ENCODE data around the gene SPINK8.
A peak's percentile ranks its signal among the peaks of the same experiment; 100 is the strongest.
"Not testable (repeated sequence)": the region's sequence is repeated elsewhere in the genome, so short reads cannot be mapped to it uniquely, and the experiment has no call there.

The SPINK8 gene

DNA sequence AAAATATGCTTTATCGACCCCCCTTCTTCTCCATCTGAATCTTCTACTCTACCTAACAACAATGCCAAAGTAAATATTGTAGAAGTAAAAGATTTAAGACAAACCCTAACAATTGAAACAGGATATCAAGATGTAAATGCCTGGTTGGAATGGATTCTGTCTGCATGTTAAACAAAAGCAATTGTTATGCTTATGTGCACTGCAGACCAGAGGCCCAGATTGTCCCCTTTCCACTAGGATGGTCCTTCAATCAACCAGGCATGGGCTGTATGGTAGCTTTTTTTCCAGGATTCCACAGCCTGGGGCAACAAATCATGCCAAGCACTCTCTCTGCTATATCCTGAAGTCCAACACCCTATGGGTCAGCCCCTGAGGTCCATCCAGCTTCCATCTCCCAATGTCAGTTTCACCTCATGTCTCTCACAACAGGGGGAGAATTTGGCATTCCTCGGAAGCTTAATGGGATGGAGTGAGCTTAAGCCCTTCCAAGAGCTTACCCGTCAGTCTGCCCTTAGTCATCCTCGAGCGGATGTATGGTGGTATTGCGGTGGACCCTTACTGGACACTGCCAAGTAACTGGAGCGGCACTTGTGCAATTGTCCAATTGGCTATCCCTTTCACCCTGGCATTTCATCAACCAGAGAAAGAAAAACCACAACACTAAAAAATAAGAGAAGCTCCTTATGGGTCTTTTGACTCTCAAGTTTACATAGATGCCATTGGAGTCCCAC is 56.4 kb downstream of the SPINK8 start:
- no peak for DNase-seq

DNA sequence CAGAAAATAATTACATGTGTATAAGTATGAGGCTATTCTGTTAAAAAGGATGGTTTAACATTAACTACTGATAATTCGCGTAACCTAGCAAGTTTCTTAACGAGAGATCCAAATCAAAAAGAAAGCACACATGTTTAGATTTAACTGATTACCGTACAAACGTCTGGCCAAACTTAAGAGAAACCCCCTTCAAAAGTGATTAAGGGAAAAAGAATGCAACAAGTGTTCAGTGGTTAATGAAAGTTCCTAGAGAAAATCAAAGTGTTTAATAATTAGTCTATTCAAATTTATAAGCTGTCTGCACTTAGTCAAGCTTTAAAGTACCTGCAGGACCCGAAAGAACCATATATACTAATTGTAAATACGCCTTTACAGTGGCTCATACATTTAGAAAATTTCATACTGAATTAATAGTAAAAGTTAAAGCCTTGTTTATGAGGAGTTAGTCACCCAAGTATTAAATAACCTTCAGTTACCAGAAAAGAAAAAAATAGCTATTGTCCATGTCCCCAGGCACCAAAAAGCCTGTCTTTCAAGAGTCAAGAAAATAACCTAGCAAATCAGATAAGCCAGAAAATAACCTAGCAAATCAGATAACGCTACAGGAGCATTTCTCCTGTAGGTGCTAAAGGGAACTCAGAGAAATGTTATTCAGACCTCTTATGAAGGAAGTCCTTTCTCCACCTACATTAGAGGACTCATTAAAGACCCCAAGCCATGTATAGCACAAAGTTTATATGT is 58.0 kb downstream of the SPINK8 start:
- DNase-seq, result no peak

- DNase-seq, result no peak
Observed at GRCh38 chr3:48274452-48274851, 59.0 kb downstream of the SPINK8 start.

DNA sequence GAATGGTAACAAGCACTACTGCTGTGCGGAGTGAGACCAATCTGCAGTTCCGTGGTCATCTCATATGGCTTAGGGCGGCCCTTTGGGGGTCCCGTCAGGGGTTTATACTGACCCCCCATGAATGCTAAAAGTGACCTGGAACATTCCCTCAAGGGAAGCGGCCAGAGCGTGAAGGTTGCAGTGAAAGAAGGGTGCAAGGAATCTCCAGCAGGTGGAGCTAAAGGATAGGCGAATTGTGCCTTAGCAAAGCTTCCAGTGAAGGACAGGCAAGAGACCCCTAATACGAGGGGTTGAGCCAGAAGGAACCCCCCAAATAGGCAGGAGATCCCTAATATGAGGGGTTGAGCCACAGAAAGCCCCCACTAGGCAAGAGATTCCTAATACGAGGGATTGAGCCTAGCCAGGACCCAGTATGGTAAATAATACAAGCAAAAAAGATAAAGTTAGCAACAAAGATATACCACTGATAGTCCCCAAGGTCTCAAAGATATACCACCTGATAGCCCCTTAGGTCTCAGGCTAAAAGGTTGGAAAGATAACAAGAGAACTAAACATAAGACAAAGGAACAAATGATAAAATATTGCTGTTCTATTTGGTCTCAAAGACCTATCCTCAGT is 59.8 kb downstream of the SPINK8 start:
- DNase-seq, result peak; percentile 50

DNA sequence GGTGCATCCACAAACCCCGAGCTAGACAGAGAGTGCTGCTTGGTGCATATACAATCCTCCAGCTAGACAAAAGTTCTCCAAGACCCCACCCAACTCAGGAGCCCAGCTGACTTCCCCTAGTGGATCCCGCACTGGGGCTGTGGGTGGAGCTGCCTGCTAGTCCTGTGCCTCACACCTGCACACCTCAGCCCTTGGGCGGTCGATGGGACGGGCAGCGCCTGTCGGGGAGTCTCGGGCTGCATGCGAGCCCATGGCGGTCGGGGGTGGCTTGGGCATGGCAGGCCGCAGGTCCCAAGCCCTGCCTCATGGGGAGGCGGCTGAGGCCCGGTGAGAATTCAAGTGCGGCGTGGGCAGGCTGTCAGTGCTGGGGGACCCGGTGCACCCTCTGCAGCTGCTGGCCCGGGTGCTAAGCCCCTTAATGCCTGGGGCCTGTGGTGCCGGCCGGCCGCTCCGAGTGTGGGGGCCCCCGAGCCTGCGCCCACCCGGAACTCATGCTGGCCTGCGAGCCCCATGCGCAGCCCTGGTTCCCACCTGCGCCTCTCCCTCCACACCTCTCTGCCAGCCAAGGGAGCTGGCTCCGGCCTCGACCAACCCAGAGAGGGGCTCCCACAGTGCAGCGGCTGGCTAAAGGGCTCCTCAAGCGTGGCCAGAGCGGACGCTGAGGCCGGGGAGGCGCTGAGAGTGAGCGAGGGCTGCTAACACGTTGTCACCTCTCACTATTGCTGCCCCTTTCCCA is 61.5 kb downstream of the SPINK8 start:
- no peak for DNase-seq

DNA sequence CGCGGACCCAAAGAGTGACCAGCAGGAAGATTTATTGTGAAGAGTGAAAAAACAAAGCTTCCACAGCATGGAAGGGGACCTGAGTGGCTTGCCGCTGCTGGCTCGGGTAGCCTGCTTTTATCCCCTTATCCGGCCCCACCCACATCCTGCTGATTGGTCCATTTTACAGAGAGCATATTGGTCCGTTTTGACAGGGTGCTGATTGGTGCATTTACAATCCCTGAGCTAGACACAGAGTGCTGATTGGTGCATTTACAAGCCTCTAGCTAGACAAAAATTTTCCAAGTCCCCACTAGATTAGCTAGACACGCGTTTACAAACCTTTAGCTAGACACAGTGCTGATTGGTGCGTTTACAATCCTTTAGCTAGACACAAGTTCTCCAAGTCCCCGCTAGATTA is 62.2 kb downstream of the SPINK8 start:
- DNase-seq, result not testable (repeated sequence)

DNA sequence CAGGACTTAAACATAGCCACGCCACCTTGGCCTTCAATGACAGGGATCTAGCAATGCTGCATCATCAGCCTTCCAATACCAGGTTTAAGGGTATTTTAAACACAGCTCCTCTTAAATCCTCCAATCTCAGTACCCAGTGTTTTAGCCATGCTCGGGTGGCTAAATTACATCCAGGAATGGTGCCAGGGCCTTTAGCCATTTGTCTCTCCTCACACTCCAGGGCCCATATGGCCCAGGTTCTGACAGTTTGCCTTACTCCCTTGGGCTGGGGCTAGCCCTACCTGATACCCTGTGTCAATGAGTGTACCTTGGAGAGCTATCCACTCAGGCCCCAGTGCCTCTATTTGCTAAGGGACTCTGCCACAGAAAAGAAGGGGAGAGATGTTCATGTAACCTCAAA is 63.2 kb downstream of the SPINK8 start:
- DNase-seq, result no peak

DNA sequence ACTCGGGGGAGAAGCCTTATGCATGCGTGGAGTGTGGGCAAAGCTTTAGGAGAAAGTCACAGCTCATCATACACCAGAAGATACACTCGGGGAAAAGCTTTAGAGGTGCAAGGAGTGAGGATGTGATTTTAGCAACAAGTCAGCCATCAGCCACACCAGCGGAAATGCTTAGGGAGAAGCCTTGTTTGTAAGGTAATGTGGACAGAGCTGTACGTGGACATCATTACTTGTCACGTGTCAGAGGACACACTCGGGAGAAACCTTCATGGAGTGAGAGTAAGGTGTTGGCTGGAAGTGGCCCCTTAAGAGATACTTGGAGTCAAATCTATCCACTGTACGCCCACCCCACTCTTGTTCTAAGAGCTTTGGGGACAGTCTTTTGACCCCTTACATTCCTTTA is 63.9 kb downstream of the SPINK8 start:
- DNase-seq, result no peak

DNA sequence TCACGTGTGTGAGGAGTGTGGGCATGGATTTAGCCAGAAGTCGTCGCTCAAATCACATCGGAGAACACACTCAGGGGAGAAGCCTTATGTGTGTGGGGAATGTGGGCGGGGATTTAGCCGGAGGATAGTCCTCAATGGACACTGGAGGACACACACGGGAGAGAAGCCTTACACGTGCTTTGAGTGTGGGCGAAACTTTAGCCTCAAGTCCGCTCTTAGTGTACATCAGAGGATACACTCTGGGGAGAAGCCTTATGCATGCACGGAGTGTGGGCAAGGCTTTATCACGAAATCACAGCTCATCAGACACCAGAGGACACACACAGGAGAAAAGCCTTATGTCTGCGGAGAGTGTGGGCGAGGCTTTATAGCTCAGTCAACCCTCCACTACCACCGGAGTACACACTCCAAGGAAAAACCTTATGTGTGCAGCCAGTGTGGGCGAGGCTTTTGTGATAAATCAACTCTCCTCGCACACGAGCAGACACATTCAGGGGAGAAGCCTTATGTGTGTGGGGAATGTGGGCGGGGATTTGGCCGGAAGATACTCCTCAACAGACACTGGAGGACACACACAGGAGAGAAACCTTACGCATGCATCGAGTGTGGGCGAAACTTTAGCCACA is 64.4 kb downstream of the SPINK8 start:
- peak; percentile 31 for DNase-seq

- peak; percentile 38 for DNase-seq
Observed at GRCh38 chr3:48268381-48268935, 65.0 kb downstream of the SPINK8 start.

DNA sequence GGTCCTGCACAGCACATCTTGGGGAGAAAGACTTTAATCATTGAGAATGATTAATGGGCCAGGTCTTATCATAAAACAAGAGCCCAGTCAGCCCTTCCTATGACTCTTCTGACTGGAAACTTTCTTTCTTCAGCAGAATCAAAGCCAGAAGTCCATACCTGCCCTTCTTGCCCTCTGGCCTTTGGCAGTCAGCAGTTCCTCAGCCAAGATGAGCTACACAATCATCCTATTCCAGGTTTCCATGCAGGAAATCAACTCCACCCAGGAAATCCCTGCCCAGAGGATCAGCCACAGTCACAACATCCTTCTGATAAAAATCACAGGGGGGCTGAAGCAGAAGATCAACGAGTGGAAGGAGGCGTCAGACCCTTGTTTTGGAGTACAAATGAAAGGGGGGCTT is 65.7 kb downstream of the SPINK8 start:
- DNase-seq, result no peak

DNA sequence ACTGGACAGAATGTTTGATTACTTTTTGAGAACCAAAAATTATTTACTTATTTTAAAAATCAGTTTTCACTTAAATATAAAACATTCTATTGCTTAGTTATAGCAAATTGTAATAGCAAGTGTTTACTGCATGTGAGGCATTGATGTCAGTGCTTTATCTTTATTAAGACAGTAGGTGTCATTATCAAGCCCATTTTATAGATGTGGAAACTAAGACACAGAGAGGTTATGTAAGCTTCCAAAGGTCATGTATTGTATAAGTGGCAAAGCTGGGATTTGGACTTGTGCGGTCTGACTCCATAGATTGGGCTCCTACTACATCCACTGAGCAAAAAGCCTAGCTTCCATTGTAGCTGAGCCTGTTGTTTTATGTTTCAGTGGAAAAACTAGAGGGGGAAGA is 74.9 kb downstream of the SPINK8 start:
- no peak for DNase-seq

All from right kidney (tissue), 1 donor.